ENCODE results near the gene NAXD.
A peak's percentile ranks its signal among the peaks of the same experiment; 100 is the strongest.

Gene NAXD

GRCh38 chr13:110646442-110647364, 31.4 kb downstream of the NAXD start:
- Histone ChIP-seq H3K36me3 (ENCODE audit: control insufficient read depth in 2 of 2, insufficient read depth in 1 of 2, low read length in 2 of 2) (peaks cover 0 to 63% of the 10 kb centered on the region in 2 experiments; a peak in 2 of 3 replicates), H3K4me1 (ENCODE audit: control insufficient read depth, insufficient read depth, low read length) (no peaks in the 10 kb centered on the region), H3K9me3 (ENCODE audit: control insufficient read depth, insufficient read depth, low read depth, low read length) (no peaks in the 10 kb centered on the region), H3K27ac (ENCODE audit: extremely low read depth, low read depth, low read length) (no peak overlapping the region), H3K4me3 (ENCODE audit: low read depth, low read length) (no peak overlapping the region)
- ChIA-PET CTCF (interaction anchor here (1.0 kb wide), 1 partner anchor 172 kb away, joined by 3 read pairs; no protein-coding TSS in a partner anchor), POLR2A (no interaction called here)
- peak; percentile 56 for TF ChIP-seq EGR2 (tag by site-specific recombination; IDR thresholded peaks at IDR 0.05; ENCODE audit: low read depth)
- TF ChIP-seq ZNF501 (tag by site-specific recombination; IDR thresholded peaks at IDR 0.05) = no peak
- TF ChIP-seq HIC1 (tag by site-specific recombination; IDR thresholded peaks at IDR 0.05) = peak; percentile 54; the same call in 1 of the 2 replicates
- TF ChIP-seq GLIS2 (tag by site-specific recombination; IDR thresholded peaks at IDR 0.05) = peak; percentile 34; the same call in 1 of the 2 replicates
- no peak for TF ChIP-seq ZNF560 (tag by site-specific recombination; IDR thresholded peaks at IDR 0.05; ENCODE audit: borderline replicate concordance)
- TF ChIP-seq ZNF174 (tag by site-specific recombination; IDR thresholded peaks at IDR 0.05) = no peak
- TF ChIP-seq ZNF398 (tag by site-specific recombination; IDR thresholded peaks at IDR 0.05) = no peak
- peak; percentile 51; the same call in 1 of the 2 replicates for TF ChIP-seq ZFHX2 (tag by site-specific recombination; conservative IDR thresholded peaks at IDR 0.05)

- Histone ChIP-seq H3K36me3 (ENCODE audit: control insufficient read depth in 2 of 2, insufficient read depth in 1 of 2, low read length in 2 of 2) (peaks cover 0 to 60% of the 10 kb centered on the region in 2 experiments; a peak in 1 of 3 replicates), H3K9me3 (ENCODE audit: control insufficient read depth, insufficient read depth, low read depth, low read length) (no peaks in the 10 kb centered on the region), H3K27ac (ENCODE audit: extremely low read depth, low read depth, low read length) (no peak overlapping the region), H3K4me1 (ENCODE audit: control insufficient read depth, insufficient read depth, low read length) (no peaks in the 10 kb centered on the region), H3K4me3 (ENCODE audit: low read depth, low read length) (no peak overlapping the region)
- POLR2A ChIA-PET = no interaction called here
- TF ChIP-seq ZNF23 (tag by site-specific recombination; IDR thresholded peaks at IDR 0.05; ENCODE audit: borderline replicate concordance) (no peak), ZNF10 (tag by site-specific recombination; IDR thresholded peaks at IDR 0.05) (no peak), GLIS2 (tag by site-specific recombination; IDR thresholded peaks at IDR 0.05) (no peak), ZNF654 (tag by site-specific recombination; IDR thresholded peaks at IDR 0.05; ENCODE audit: low read depth) (no peak), HOXD13 (CRISPR knock-in tag; IDR thresholded peaks at IDR 0.05; ENCODE audit: borderline replicate concordance) (no peak), ZNF132 (tag by site-specific recombination; IDR thresholded peaks at IDR 0.05; ENCODE audit: borderline replicate concordance) (no peak), ZNF549 (tag by site-specific recombination; IDR thresholded peaks at IDR 0.05) (no peak)
- CTCF ChIA-PET = interaction anchor here (1.6 kb wide), 1 partner anchor 54 kb away, joined by 3 read pairs; no protein-coding TSS in a partner anchor
Measured at GRCh38 chr13:110647365-110647737, 32.0 kb downstream of the NAXD start.

- Histone ChIP-seq H3K4me3 (ENCODE audit: low read depth, low read length) (no peak overlapping the region), H3K4me1 (ENCODE audit: control insufficient read depth, insufficient read depth, low read length) (no peaks in the 10 kb centered on the region), H3K27ac (ENCODE audit: extremely low read depth, low read depth, low read length) (no peak overlapping the region), H3K9me3 (ENCODE audit: control insufficient read depth, insufficient read depth, low read depth, low read length) (no peaks in the 10 kb centered on the region), H3K36me3 (ENCODE audit: control insufficient read depth in 2 of 2, insufficient read depth in 1 of 2, low read length in 2 of 2) (peaks cover 0 to 51% of the 10 kb centered on the region in 2 experiments; a peak in 1 of 3 replicates)
- CTCF ChIA-PET = interaction anchor here (0.5 to 1.6 kb wide), 2 partner anchors 55 to 214 kb away, joined by 3 read pairs; no protein-coding TSS in a partner anchor
- TF ChIP-seq SP2 (tag by site-specific recombination; IDR thresholded peaks at IDR 0.05) (no peak), MYNN (tag by site-specific recombination; IDR thresholded peaks at IDR 0.05; ENCODE audit: borderline replicate concordance) (no peak), ZNF175 (tag by site-specific recombination; IDR thresholded peaks at IDR 0.05) (no peak), ZNF112 (tag by site-specific recombination; IDR thresholded peaks at IDR 0.05) (no peak)
- POLR2A ChIA-PET = interaction anchor here (0.8 kb wide), 1 partner anchor 67 kb away, joined by 3 read pairs; no protein-coding TSS in a partner anchor
Measured at GRCh38 chr13:110648146-110648819, 32.9 kb downstream of the NAXD start.
